HepG2 (cell line): ENCODE results near the gene STK17A. TPM values are rescaled to one million over a fixed set of nuclear protein-coding genes. Genes with fewer than 3 reads are reported as not detected.
A peak's percentile ranks its signal among the peaks of the same experiment; 100 is the strongest.
"Not testable (repeated sequence)": the region's sequence is repeated elsewhere in the genome, so short reads cannot be mapped to it uniquely, and the experiment has no call there.

Source experiments
- ATAC-seq: fragments of 200-7000 bp; cut with Tn5 transposase; 3 replicates; pipeline ENCODE4 v1.9.1; 2020; ENCODE audit warnings: mild to moderate bottlenecking, moderate library complexity
- BruUV-seq: library from RNA; stranded (reverse); fragments of 400-500 nt; replicated peaks from 2 replicates; lab custom pipeline; 2021; lab: Mats Ljungman, UMichigan
- CTCF ChIA-PET: fragments of 300-600 bp; formaldehyde crosslinking; extraction: SDS; loops from one replicate; lab custom pipeline; 2021; ENCODE audit warnings: low total read pairs, inconsistent platforms, low intra/inter-chr PET ratio; lab: Yijun Ruan, JAX
- POLR2A ChIA-PET: fragments of 350-600 bp; sonication (Branson Sonifier 250); formaldehyde crosslinking; loops from one replicate; lab custom pipeline; 2020; ENCODE audit warnings: antibody characterized with exemption, inconsistent platforms; lab: Yijun Ruan, JAX
- DNase-seq: peaks from one replicate; pipeline ENCODE4 v3.0.0-alpha.2; 2015; ENCODE audit warnings: low spot score
- FAIRE-seq: peaks from 3 replicates; lab custom pipeline; 2011; peaks lifted over from hg19 to GRCh38; lab: Jason Lieb, UNC
- H2AFZ ChIP-seq: one replicate; pipeline ENCODE4 v1.6.1; 2011; ENCODE audit warnings: low read length, inconsistent platforms
- H3K27ac ChIP-seq: fragments of 300-600 bp; 3 replicates; pipeline ENCODE4 v1.8.0; 2011; ENCODE audit warnings: mixed run types, mild to moderate bottlenecking, mixed read lengths, low read length, inconsistent platforms; ENCODE audit not compliant: insufficient read depth; ENCODE audit errors: extremely low read length
- H3K27me3 ChIP-seq, 2 experiments: fragments of 200-600 bp in 1 of 2; 2 replicates in 1 of 2; 3 replicates in 1 of 2; pipeline versions ENCODE4 v1.6.0 to v1.8.0; 2011; ENCODE audit warnings: low read length in 2 of 2, mild to moderate bottlenecking in 2 of 2, moderate library complexity in 2 of 2, inconsistent platforms in 1 of 2; ENCODE audit not compliant: insufficient read depth in 2 of 2, control insufficient read depth in 1 of 2
- H3K36me3 ChIP-seq, 2 experiments: fragments of 200-600 bp in 1 of 2; replicated peaks in 1 of 2; 2 replicates in 1 of 2; 3 replicates in 1 of 2; pipeline versions ENCODE4 v1.5.1 to v1.8.0; 2011; ENCODE audit warnings: low read length in 2 of 2, inconsistent platforms in 1 of 2; ENCODE audit not compliant: insufficient read depth in 2 of 2, control insufficient read depth in 1 of 2
- H3K4me1 ChIP-seq: 2 replicates; pipeline ENCODE4 v1.5.1; 2012; ENCODE audit warnings: low read length, inconsistent platforms; ENCODE audit not compliant: insufficient read depth
- H3K4me2 ChIP-seq: 2 replicates; pipeline ENCODE4 v1.6.0; 2011; ENCODE audit warnings: low read depth, low read length, inconsistent platforms
- H3K4me3 ChIP-seq, 3 experiments: fragments of 200-600 bp in 1 of 3; sonication (generic), shearing (Covaris generic) in 1 of 3; replicated peaks in 1 of 3; 2 replicates each; pipeline ENCODE4 v1.5.1; 2011 to 2016; ENCODE audit warnings: low read length in 3 of 3, inconsistent platforms in 2 of 3, low read depth in 2 of 3, mild to moderate bottlenecking in 2 of 3, control low read depth in 1 of 3, mixed read lengths in 1 of 3; ENCODE audit not compliant: insufficient read depth in 1 of 3
- H3K79me2 ChIP-seq: one replicate; pipeline ENCODE4 v1.6.1; 2011; ENCODE audit warnings: low read length, inconsistent platforms; ENCODE audit not compliant: insufficient read depth
- H3K9ac ChIP-seq: 2 replicates; pipeline ENCODE4 v1.6.0; 2011; ENCODE audit warnings: mild to moderate bottlenecking, low read depth, low read length, inconsistent platforms; ENCODE audit not compliant: insufficient read depth
- H3K9me3 ChIP-seq: 2 replicates; pipeline ENCODE4 v1.5.1; 2012; ENCODE audit warnings: mild to moderate bottlenecking, low read length
- H4K20me1 ChIP-seq: 2 replicates; pipeline ENCODE4 v1.6.0; 2011; ENCODE audit warnings: inconsistent platforms, mild to moderate bottlenecking, low read length, moderate library complexity; ENCODE audit not compliant: insufficient read depth
- ARNT2 ChIP-seq: sonication (generic); formaldehyde crosslinking; IDR thresholded peaks from 2 replicates; pipeline ENCODE4 v1.8.0; 2022; ENCODE audit warnings: mild to moderate bottlenecking, low read depth, missing genetic modification reagents, moderate library complexity
- ATF7 ChIP-seq, 2 experiments: fragments of 450-650 bp in 1 of 2; sonication (generic) in 1 of 2; formaldehyde crosslinking in 1 of 2; IDR thresholded peaks; 2 replicates each; pipeline versions ENCODE4 v1.4.0 to v1.6.1; 2016 to 2020; ENCODE audit warnings: antibody characterized with exemption in 1 of 2, mild to moderate bottlenecking in 1 of 2, missing genetic modification reagents in 1 of 2
- DPF2 ChIP-seq: sonication (generic); formaldehyde crosslinking; IDR thresholded peaks from 2 replicates; pipeline ENCODE4 v1.4.0; 2020; ENCODE audit warnings: mild to moderate bottlenecking, low read depth, missing genetic modification reagents, borderline replicate concordance
- FOSL2 ChIP-seq: sonication (generic); formaldehyde crosslinking; IDR thresholded peaks from 2 replicates; pipeline ENCODE4 v1.4.0; 2020; ENCODE audit warnings: missing genetic modification reagents
- KLF13 ChIP-seq: sonication (generic); formaldehyde crosslinking; IDR thresholded peaks from 2 replicates; pipeline ENCODE4 v1.4.0; 2020; ENCODE audit warnings: mild to moderate bottlenecking, missing genetic modification reagents
- NBN ChIP-seq: fragments of 450-650 bp; conservative IDR thresholded peaks from 2 replicates; pipeline ENCODE4 v1.6.1; 2017
- PRPF4 ChIP-seq: fragments of 200-400 bp; formaldehyde crosslinking; IDR thresholded peaks from 2 replicates; pipeline ENCODE4 v1.6.1; 2016; ENCODE audit warnings: low read length, low read depth; ENCODE audit not compliant: poor library complexity, severe bottlenecking
- TBX3 ChIP-seq: fragments of 450-650 bp; IDR thresholded peaks from 2 replicates; pipeline ENCODE4 v1.6.1; 2017; ENCODE audit warnings: antibody characterized with exemption, mild to moderate bottlenecking, inconsistent platforms, borderline replicate concordance
- THAP7 ChIP-seq: sonication (generic); formaldehyde crosslinking; IDR thresholded peaks from 2 replicates; pipeline ENCODE4 v1.8.1; 2023; ENCODE audit warnings: mild to moderate bottlenecking, missing genetic modification reagents
- ZMAT3 ChIP-seq: sonication (generic); formaldehyde crosslinking; conservative IDR thresholded peaks from 2 replicates; pipeline ENCODE4 v1.7.0; 2021; ENCODE audit warnings: missing genetic modification reagents
- ZNF121 ChIP-seq: sonication (generic); formaldehyde crosslinking; IDR thresholded peaks from 2 replicates; pipeline ENCODE4 v1.5.0; 2020; ENCODE audit warnings: mild to moderate bottlenecking, missing genetic modification reagents
- ZNF770 ChIP-seq: sonication (generic); formaldehyde crosslinking; IDR thresholded peaks from 2 replicates; pipeline ENCODE4 v1.5.0; 2020; ENCODE audit warnings: mild to moderate bottlenecking, missing genetic modification reagents
- WGBS: methylation state at CpG from one replicate; pipeline ENCODE4 v1.1.6; 2017; ENCODE audit warnings: low lambda C conversion rate; 5-methylcytosine and 5-hydroxymethylcytosine counted together
- in situ Hi-C: cut with HindIII; loops from 2 replicates; pipeline ENCODE4 v1.10.0; 2017; ENCODE audit warnings: low pct_unique_long_range_greater_than_20kb; ENCODE audit not compliant: extremely low pct_ligation_motif_present
- intact Hi-C: fragments of 100-400 bp; cut with micrococcal nuclease; formaldehyde crosslinking; loops from one replicate; pipeline ENCODE4 v1.10.0; 2022; ENCODE audit not compliant: unreplicated experiment
- polyA plus RNA-seq, 8 experiments: library from polyadenylated mRNA; depleted of rRNA in 3 of 8; stranded (reverse) in 7 of 8; unstranded in 1 of 8; fragments of >200 nt; fragmentation: Illumina TruSeq in 4 of 8; extraction: Trizol in 4 of 8; gene quantifications; 2 replicates each; pipeline versions ENCODE4 v1.2.1 to v1.2.3, GENCODE V29; 2011 to 2016; ENCODE audit warnings: low read depth in 4 of 8, missing spikeins in 1 of 8, mixed read lengths in 1 of 8; ENCODE audit not compliant: insufficient read depth in 1 of 8
- total RNA-seq, 5 experiments: library from RNA; depleted of rRNA; stranded (reverse); fragments of >200 nt; fragmentation: Illumina TruSeq; extraction: Trizol; gene quantifications; 2 replicates each; pipeline ENCODE4 v1.2.3, GENCODE V29; 2016; ENCODE audit warnings: low read depth in 1 of 5

The STK17A gene
- total and polyA plus RNA-seq, 2 of the 13 experiments (the other 11 are each of a cell fraction or from before 2014, with no cell fraction given), result 18.6 to 24.3 TPM

DNA sequence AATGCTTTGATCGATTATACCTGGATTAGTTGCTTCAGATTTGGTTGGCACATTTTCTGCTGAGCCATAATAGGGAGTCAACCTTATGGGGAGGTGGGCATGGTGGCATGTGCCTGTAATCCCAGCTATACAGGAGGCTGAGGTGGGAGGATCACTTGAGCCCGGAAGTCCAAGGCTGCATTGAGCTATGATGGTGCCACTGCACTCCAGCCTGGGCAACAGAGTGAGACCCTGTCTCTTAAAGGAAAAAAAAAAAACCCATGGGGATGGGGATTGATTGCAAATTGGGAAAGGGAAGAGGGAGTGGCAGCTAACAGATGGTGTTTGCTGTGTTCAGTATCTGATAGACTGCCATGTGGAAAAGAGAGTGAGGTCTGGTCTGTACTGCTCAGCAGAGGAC, 11.1 kb downstream of the STK17A start:
- WGBS, result 93% methylated on average over 2 of the region's 2 CpGs
- no peak for FAIRE-seq

DNA sequence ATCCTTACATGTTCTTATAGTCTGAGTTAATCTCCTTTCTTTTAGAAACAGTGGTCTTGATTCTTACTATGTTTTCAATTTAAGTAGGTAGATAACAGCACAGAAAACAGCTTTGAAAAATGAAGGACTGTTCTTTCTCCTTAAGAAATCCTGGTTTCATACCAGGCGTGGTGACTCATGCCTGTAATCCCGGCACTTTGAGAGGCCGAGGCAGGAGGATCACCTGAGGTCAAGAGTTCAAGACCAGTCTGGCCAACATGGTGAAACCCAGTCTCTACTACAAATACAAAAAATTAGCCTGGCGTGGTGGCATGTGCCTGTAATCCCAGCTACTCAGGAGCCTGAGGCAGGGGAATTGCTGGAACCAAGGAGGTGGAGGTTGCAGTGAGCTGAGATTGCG, 13.5 kb downstream of the STK17A start:
- 96% methylated on average over 5 of the region's 5 CpGs for WGBS
- H2AFZ ChIP-seq, H3K9me3 ChIP-seq, H3K27me3 ChIP-seq, H3K9ac ChIP-seq, H3K27ac ChIP-seq, in situ Hi-C loops, intact Hi-C loops, BruUV-seq, DNase-seq, ATAC-seq, FAIRE-seq, CTCF ChIA-PET, H3K4me2 ChIP-seq, H3K4me3 ChIP-seq: not testable (repeated sequence)
- Histone ChIP-seq H4K20me1 (peaks cover 15% of the 10 kb centered on the region), H3K79me2 (peaks cover 42% of the 10 kb centered on the region), H3K36me3 (peaks cover 5 to 46% of the 10 kb centered on the region in 2 experiments), H3K4me1 (peaks cover 29% of the 10 kb centered on the region)
- POLR2A ChIA-PET, result interaction anchor here (1.1 kb wide), 1 partner anchor 14 kb away, joined by 4 read pairs; the partner anchor contains the start of gene STK17A

More for the DNA sequence above, 11.1 kb downstream of the STK17A start:
- Histone ChIP-seq H3K9me3 (no peaks in the 10 kb centered on the region), H3K36me3 (peaks cover 3 to 27% of the 10 kb centered on the region in 2 experiments), H3K27ac (no peak overlapping the region), H3K9ac (no peak overlapping the region), H4K20me1 (peaks cover 34% of the 10 kb centered on the region), H3K27me3 (no peaks in the 10 kb centered on the region), H3K4me1 (peaks cover 52% of the 10 kb centered on the region), H3K4me3 (no peak overlapping the region), H3K79me2 (peaks cover 66% of the 10 kb centered on the region), H2AFZ (no peak overlapping the region), H3K4me2 (no peak overlapping the region)
- intact Hi-C loops, result no loop called here
- in situ Hi-C loops, result no loop called here
- no TSS peak for BruUV-seq
- TF ChIP-seq ARNT2 (CRISPR knock-in tag) (no peak), ATF7 (IDR thresholded peaks at IDR 0.05) (peak; percentile 57), ATF7 (CRISPR knock-in tag; IDR thresholded peaks at IDR 0.05) (no peak), TBX3 (no peak), DPF2 (CRISPR knock-in tag) (no peak), ZNF121 (CRISPR knock-in tag) (0 out of 2 replicates have a peak, but pooled peaks have one; percentile 23), THAP7 (CRISPR knock-in tag) (no peak), PRPF4 (no peak), NBN (no peak), ZMAT3 (CRISPR knock-in tag) (no peak), ZNF770 (CRISPR knock-in tag) (peak; percentile 52), KLF13 (CRISPR knock-in tag) (no peak), FOSL2 (CRISPR knock-in tag) (no peak)
- no peak; the same call in 2 of the 3 replicates for ATAC-seq
- DNase-seq, result no peak
- POLR2A ChIA-PET, result interaction anchor here (1.0 to 1.3 kb wide), 2 partner anchors 11 to 46 kb away, joined by 3 to 4 read pairs; partner anchors contain the start of gene STK17A
- CTCF ChIA-PET, result no interaction called here
